ENCODE data around the gene SSX3. TPM values are rescaled to one million over a fixed set of nuclear protein-coding genes. Genes with fewer than 3 reads are reported as not detected.
A peak's percentile ranks its signal among the peaks of the same experiment; 100 is the strongest.
"Not testable (repeated sequence)": the region's sequence is repeated elsewhere in the genome, so short reads cannot be mapped to it uniquely, and the experiment has no call there.

Gene SSX3
- total RNA-seq: not detected

- ATAC-seq; H3K4me3 Mint-ChIP-seq; POLR2A ChIA-PET; H3K9me3 Mint-ChIP-seq (ENCODE audit: low read depth); H3K27me3 Mint-ChIP-seq; H3K4me1 Mint-ChIP-seq; CTCF ChIA-PET; DNase-seq; H3K27ac Mint-ChIP-seq; intact Hi-C loops (cut with DNase I, micrococcal nuclease); H3K36me3 Mint-ChIP-seq (ENCODE audit: low read depth): not testable (repeated sequence)
Observed at GRCh38 chrX:48356315-48357094, at the start of gene SSX3. Gene SSX3, minus strand, starts transcription at chrX:48356703. Its CDS starts 1,454 bp downstream, at chrX:48355249.

- H3K9me3 Mint-ChIP-seq (ENCODE audit: low read depth); ATAC-seq; H3K27me3 Mint-ChIP-seq; H3K4me1 Mint-ChIP-seq; intact Hi-C loops (cut with DNase I, micrococcal nuclease); CTCF ChIA-PET; DNase-seq; H3K4me3 Mint-ChIP-seq; H3K36me3 Mint-ChIP-seq (ENCODE audit: low read depth); H3K27ac Mint-ChIP-seq; POLR2A ChIA-PET: not testable (repeated sequence)
Observed at GRCh38 chrX:48397825-48398224, 41.3 kb upstream of the SSX3 start.

- H3K27ac Mint-ChIP-seq; H3K9me3 Mint-ChIP-seq (ENCODE audit: low read depth); ATAC-seq; DNase-seq; intact Hi-C loops (cut with DNase I, micrococcal nuclease); POLR2A ChIA-PET; H3K4me1 Mint-ChIP-seq; H3K4me3 Mint-ChIP-seq; CTCF ChIA-PET; H3K27me3 Mint-ChIP-seq; H3K36me3 Mint-ChIP-seq (ENCODE audit: low read depth): not testable (repeated sequence)
Observed at GRCh38 chrX:48396931-48397330, 40.4 kb upstream of the SSX3 start.

- H3K27me3 Mint-ChIP-seq; H3K4me1 Mint-ChIP-seq; H3K9me3 Mint-ChIP-seq (ENCODE audit: low read depth); H3K36me3 Mint-ChIP-seq (ENCODE audit: low read depth); H3K4me3 Mint-ChIP-seq; H3K27ac Mint-ChIP-seq; CTCF ChIA-PET; POLR2A ChIA-PET; DNase-seq; ATAC-seq; intact Hi-C loops (cut with DNase I, micrococcal nuclease): not testable (repeated sequence)
Observed at GRCh38 chrX:48383239-48383638, 26.7 kb upstream of the SSX3 start, which contains the start of gene SSX4. Gene SSX4, plus strand, starts transcription at chrX:48383539. Its CDS starts 515 bp downstream, at chrX:48384054.

GRCh38 chrX:48370408-48370807 lies 13.9 kb upstream of the SSX3 start:
- DNase-seq; ATAC-seq; H3K36me3 Mint-ChIP-seq (ENCODE audit: low read depth); H3K4me1 Mint-ChIP-seq; H3K27me3 Mint-ChIP-seq; POLR2A ChIA-PET; CTCF ChIA-PET; H3K9me3 Mint-ChIP-seq (ENCODE audit: low read depth); H3K4me3 Mint-ChIP-seq; H3K27ac Mint-ChIP-seq; intact Hi-C loops (cut with DNase I, micrococcal nuclease): not testable (repeated sequence)

GRCh38 chrX:48367717-48368408 lies 11.4 kb upstream of the SSX3 start:
- H3K4me1 Mint-ChIP-seq; H3K9me3 Mint-ChIP-seq (ENCODE audit: low read depth); intact Hi-C loops (cut with DNase I, micrococcal nuclease); DNase-seq; CTCF ChIA-PET; H3K36me3 Mint-ChIP-seq (ENCODE audit: low read depth); H3K27ac Mint-ChIP-seq; H3K27me3 Mint-ChIP-seq; H3K4me3 Mint-ChIP-seq; POLR2A ChIA-PET: not testable (repeated sequence)
- ATAC-seq: peak; percentile 99

GRCh38 chrX:48359281-48359680 lies 2.8 kb upstream of the SSX3 start:
- H3K9me3 Mint-ChIP-seq (ENCODE audit: low read depth); ATAC-seq; intact Hi-C loops (cut with DNase I, micrococcal nuclease); H3K27ac Mint-ChIP-seq; H3K27me3 Mint-ChIP-seq; H3K36me3 Mint-ChIP-seq (ENCODE audit: low read depth); H3K4me1 Mint-ChIP-seq; CTCF ChIA-PET; H3K4me3 Mint-ChIP-seq; DNase-seq; POLR2A ChIA-PET: not testable (repeated sequence)

GRCh38 chrX:48357681-48358080 lies 1.2 kb upstream of the SSX3 start:
- DNase-seq (no peak), ATAC-seq (no peak)
- H3K4me3 Mint-ChIP-seq: no peak overlapping the region
- no peaks in the 10 kb centered on the region for H3K9me3 Mint-ChIP-seq (ENCODE audit: low read depth)
- ChIA-PET CTCF (no interaction called here), POLR2A (no interaction called here)
- no peaks in the 10 kb centered on the region for H3K4me1 Mint-ChIP-seq
- no peak overlapping the region for H3K27ac Mint-ChIP-seq
- H3K27me3 Mint-ChIP-seq: no peaks in the 10 kb centered on the region
- intact Hi-C loops (cut with DNase I, micrococcal nuclease): no loop called here
- H3K36me3 Mint-ChIP-seq (ENCODE audit: low read depth): no peaks in the 10 kb centered on the region

- H3K36me3 Mint-ChIP-seq (ENCODE audit: low read depth); POLR2A ChIA-PET; H3K27ac Mint-ChIP-seq; H3K4me1 Mint-ChIP-seq; intact Hi-C loops (cut with DNase I, micrococcal nuclease); H3K9me3 Mint-ChIP-seq (ENCODE audit: low read depth); DNase-seq; H3K27me3 Mint-ChIP-seq; ATAC-seq; H3K4me3 Mint-ChIP-seq: not testable (repeated sequence)
- CTCF ChIA-PET: interaction anchor here (0.6 kb wide), 1 partner anchor 822 kb away, joined by 4 read pairs; no protein-coding TSS in a partner anchor
Observed at GRCh38 chrX:48346059-48346458, 10.4 kb downstream of the SSX3 start.

- H3K36me3 Mint-ChIP-seq (ENCODE audit: low read depth): not testable (repeated sequence)
Observed at GRCh38 chrX:48313996-48314395, 42.5 kb downstream of the SSX3 start.

GRCh38 chrX:48306175-48306574 lies 50.3 kb downstream of the SSX3 start:
- intact Hi-C loops (cut with DNase I, micrococcal nuclease): no loop called here
- H3K4me3 Mint-ChIP-seq: no peak overlapping the region
- no peaks in the 10 kb centered on the region for H3K4me1 Mint-ChIP-seq
- H3K36me3 Mint-ChIP-seq (ENCODE audit: low read depth): no peaks in the 10 kb centered on the region
- no peaks in the 10 kb centered on the region for H3K27me3 Mint-ChIP-seq
- no peak for ATAC-seq
- POLR2A ChIA-PET: no interaction called here
- no peak overlapping the region for H3K27ac Mint-ChIP-seq
- no peak for DNase-seq
- no peaks in the 10 kb centered on the region for H3K9me3 Mint-ChIP-seq (ENCODE audit: low read depth)
- CTCF ChIA-PET: no interaction called here

More at GRCh38 chrX:48313996-48314395, 42.5 kb downstream of the SSX3 start:
- CTCF ChIA-PET; H3K9me3 Mint-ChIP-seq (ENCODE audit: low read depth); DNase-seq; H3K4me1 Mint-ChIP-seq; H3K27ac Mint-ChIP-seq; H3K27me3 Mint-ChIP-seq; intact Hi-C loops (cut with DNase I, micrococcal nuclease); H3K4me3 Mint-ChIP-seq; ATAC-seq; POLR2A ChIA-PET: not testable (repeated sequence)
